GM23338 (cell line): ENCODE results near the gene R3HDM1. TPM values are rescaled to one million over a fixed set of nuclear protein-coding genes. Genes with fewer than 3 reads are reported as not detected.
"Not testable (repeated sequence)": the region's sequence is repeated elsewhere in the genome, so short reads cannot be mapped to it uniquely, and the experiment has no call there.

Source experiments
- ATAC-seq: fragments of 200-7000 bp; cut with Tn5 transposase; 3 replicates; pipeline ENCODE4 v1.9.1; 2020
- DNase-seq: peaks from one replicate; pipeline ENCODE4 v3.0.0-alpha.2; 2015; ENCODE audit warnings: low spot score
- H2AFZ ChIP-seq: fragments of 200-600 bp; sonication (generic); 2 replicates; pipeline ENCODE4 v1.8.0; 2016; ENCODE audit warnings: antibody characterized with exemption, mild to moderate bottlenecking, moderate library complexity
- H3F3A ChIP-seq: fragments of 200-600 bp; sonication (generic); replicated peaks from 2 replicates; pipeline ENCODE4 v1.8.0; 2017; ENCODE audit warnings: antibody characterized with exemption, mixed run types, low read depth
- H3K27ac ChIP-seq: fragments of 200-600 bp; sonication (generic); 2 replicates; pipeline ENCODE4 v1.6.1; 2016; ENCODE audit warnings: low read depth
- H3K27me3 ChIP-seq: fragments of 200-600 bp; sonication (generic); 2 replicates; pipeline ENCODE4 v1.8.0; 2016; ENCODE audit warnings: mild to moderate bottlenecking, mixed run types, moderate library complexity; ENCODE audit not compliant: insufficient read depth
- H3K36me3 ChIP-seq: fragments of 200-600 bp; sonication (generic); 2 replicates; pipeline ENCODE4 v1.8.0; 2016; ENCODE audit warnings: mild to moderate bottlenecking; ENCODE audit not compliant: insufficient read depth
- H3K4me1 ChIP-seq: fragments of 200-600 bp; sonication (generic); 2 replicates; pipeline ENCODE4 v1.8.0; 2016; ENCODE audit warnings: mild to moderate bottlenecking, moderate library complexity; ENCODE audit not compliant: insufficient read depth
- H3K4me2 ChIP-seq: fragments of 200-600 bp; sonication (generic); 2 replicates; pipeline ENCODE4 v1.7.1; 2017; ENCODE audit warnings: mixed run types
- H3K4me3 ChIP-seq: fragments of 200-600 bp; sonication (generic); 2 replicates; pipeline ENCODE4 v1.6.1; 2016; ENCODE audit warnings: mixed run types
- H3K79me2 ChIP-seq: fragments of 200-600 bp; sonication (generic); replicated peaks from 2 replicates; pipeline ENCODE4 v1.8.0; 2017; ENCODE audit warnings: mild to moderate bottlenecking; ENCODE audit not compliant: insufficient read depth
- H3K9me2 ChIP-seq: fragments of 200-600 bp; sonication (generic); 2 replicates; pipeline ENCODE4 v1.8.0; 2017; ENCODE audit not compliant: insufficient read depth
- H4K20me1 ChIP-seq: fragments of 200-600 bp; sonication (generic); replicated peaks from 2 replicates; pipeline ENCODE4 v1.8.0; 2017; ENCODE audit warnings: mild to moderate bottlenecking; ENCODE audit not compliant: insufficient read depth
- H3K27ac Mint-ChIP-seq: 2 replicates; pipeline ENCODE4 v1.8.0; 2020; ENCODE audit warnings: inconsistent platforms, mild to moderate bottlenecking, moderate library complexity, mixed read lengths
- H3K27me3 Mint-ChIP-seq: 3 replicates; pipeline ENCODE4 v1.8.0; 2022; ENCODE audit warnings: low read depth, mild to moderate bottlenecking, moderate library complexity, mixed read lengths, inconsistent platforms; ENCODE audit not compliant: insufficient read depth, poor library complexity
- H3K36me3 Mint-ChIP-seq: 3 replicates; pipeline ENCODE4 v1.8.0; 2021; ENCODE audit warnings: low read depth, mild to moderate bottlenecking, inconsistent platforms, moderate library complexity, mixed read lengths
- H3K4me1 Mint-ChIP-seq: 3 replicates; pipeline ENCODE4 v1.8.0; 2020; ENCODE audit warnings: mild to moderate bottlenecking, inconsistent platforms, mixed read lengths
- H3K4me3 Mint-ChIP-seq: 3 replicates; pipeline ENCODE4 v1.8.0; 2021; ENCODE audit warnings: moderate library complexity, mild to moderate bottlenecking, inconsistent platforms, mixed read lengths
- H3K9me3 Mint-ChIP-seq: 3 replicates; pipeline ENCODE4 v1.8.0; 2020; ENCODE audit warnings: moderate library complexity, mild to moderate bottlenecking, inconsistent platforms, mixed read lengths
- CREB1 ChIP-seq: fragments of 250-450 bp; sonication (Bioruptor Pico); IDR thresholded peaks from 2 replicates; pipeline ENCODE4 v1.5.0; 2020; ENCODE audit warnings: low read depth, mild to moderate bottlenecking, moderate library complexity
- EZH2 ChIP-seq: fragments of 200-600 bp; sonication (generic); IDR thresholded peaks from one replicate; pipeline ENCODE4 v1.8.0; 2017; ENCODE audit warnings: antibody characterized with exemption, mild to moderate bottlenecking, low read depth; ENCODE audit not compliant: unreplicated experiment
- JUNB ChIP-seq: IDR thresholded peaks from one replicate; pipeline ENCODE4 v1.6.1; 2016; ENCODE audit warnings: antibody characterized with exemption; ENCODE audit not compliant: unreplicated experiment
- NANOG ChIP-seq: IDR thresholded peaks from 2 replicates; pipeline ENCODE4 v1.6.1; 2016; ENCODE audit warnings: antibody characterized with exemption, borderline replicate concordance
- STAT1 ChIP-seq: IDR thresholded peaks from one replicate; pipeline ENCODE4 v1.6.1; 2016; ENCODE audit warnings: antibody characterized with exemption; ENCODE audit not compliant: unreplicated experiment
- ZNF331 ChIP-seq: fragments of 250-450 bp; sonication (Bioruptor Pico); IDR thresholded peaks from 2 replicates; pipeline ENCODE4 v1.5.0; 2020; ENCODE audit warnings: low read depth, mild to moderate bottlenecking, moderate library complexity
- polyA plus RNA-seq: library from polyadenylated mRNA; unstranded; fragments of >200 nt; fragmentation: Nextera tagmentation; extraction: Ambion mirVana; gene quantifications from 2 replicates; pipeline ENCODE4 v1.2.1, GENCODE V29; 2016
- total RNA-seq: library from RNA; depleted of rRNA; stranded (reverse); fragments of >200 nt; shearing (Covaris generic); gene quantifications from 2 replicates; pipeline ENCODE4 v1.2.3, GENCODE V29; 2014
- TF ChIP-seq, protein P1 (sequence below): fragments of 250-450 bp; sonication (Bioruptor Pico); IDR thresholded peaks from 2 replicates; pipeline ENCODE4 v1.5.0; 2020; ENCODE audit warnings: mild to moderate bottlenecking, moderate library complexity
- TF ChIP-seq, protein P2 (sequence below): IDR thresholded peaks from 2 replicates; pipeline ENCODE4 v1.6.1; 2016; ENCODE audit warnings: antibody characterized with exemption

Gene R3HDM1
- total and polyA plus RNA-seq, 2 experiments from 2014 or later: 63.1 to 88.8 TPM

DNA sequence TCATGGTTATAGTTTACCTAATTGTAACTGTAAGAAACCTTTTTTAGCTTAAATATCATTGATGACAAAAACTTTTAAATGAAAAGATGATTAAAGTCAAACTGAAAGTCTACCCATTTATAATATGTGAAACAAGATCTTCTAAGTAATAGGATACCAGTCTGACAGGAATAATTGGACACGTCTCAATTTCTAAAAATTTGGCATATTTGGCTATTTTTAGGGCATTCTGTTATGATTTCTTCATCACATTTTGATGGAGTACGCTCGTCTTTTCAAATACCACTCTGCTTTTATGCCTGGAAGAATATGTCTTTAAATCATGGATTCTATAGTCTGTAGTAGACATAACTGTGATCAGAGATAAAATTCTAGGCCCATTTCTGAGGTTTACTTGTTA, 1.3 kb downstream of the R3HDM1 start:
- Mint-ChIP-seq H3K4me1 (peaks cover 5% of the 10 kb centered on the region; the same call in 2 of the 3 replicates), H3K4me3 (no peak overlapping the region; the same call in 2 of the 3 replicates), H3K36me3 (peaks cover 24% of the 10 kb centered on the region), H3K27me3 (peaks cover 4% of the 10 kb centered on the region), H3K9me3 (peaks cover 13% of the 10 kb centered on the region; the same call in 2 of the 3 replicates), H3K27ac (no peak overlapping the region)
- Histone ChIP-seq H3K9me2 (no peaks in the 10 kb centered on the region), H3K4me1 (0 out of 2 replicates have a peak, but pooled peaks cover 7% of the 10 kb centered on the region), H4K20me1 (peaks cover 3% of the 10 kb centered on the region), H3K79me2 (peaks cover 80% of the 10 kb centered on the region), H3K27me3 (no peaks in the 10 kb centered on the region), H3K36me3 (no peaks in the 10 kb centered on the region), H3K4me2 (peak overlapping the region; percentile 90), H3K4me3 (peak overlapping the region; percentile 72), H2AFZ (no peak overlapping the region), H3K27ac (no peak overlapping the region), H3F3A (no peaks in the 10 kb centered on the region)
- DNase-seq (no peak), ATAC-seq (no peak)
- TF ChIP-seq JUNB (no peak), ZNF331 (CRISPR knock-in tag) (no peak), EZH2 (no peak), NANOG (no peak), CREB1 (CRISPR knock-in tag) (no peak)

DNA sequence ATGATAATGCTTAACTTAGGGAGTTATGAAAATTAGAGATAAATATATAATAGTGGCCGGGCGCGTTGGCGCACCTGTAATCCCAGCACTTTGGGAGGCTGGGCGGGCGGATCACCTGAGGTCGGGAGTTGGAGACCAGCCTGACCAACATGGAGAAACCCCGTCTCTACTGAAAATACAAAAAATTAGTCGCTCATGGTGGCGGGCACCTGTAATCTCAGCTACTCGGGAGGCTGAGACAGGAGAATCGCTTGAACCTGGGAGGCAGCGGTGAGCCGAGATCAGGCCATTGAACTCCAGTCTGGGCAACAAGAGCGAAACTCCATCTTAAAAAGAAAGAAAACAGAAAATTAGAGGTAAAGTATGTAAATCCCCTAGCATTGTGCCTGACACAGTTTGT, 2.3 kb downstream of the R3HDM1 start:
- Histone ChIP-seq H3K4me2 (peak overlapping the region; percentile 90; the same call in 1 of the 2 replicates), H3K79me2 (peaks cover 80% of the 10 kb centered on the region), H4K20me1 (peaks cover 12% of the 10 kb centered on the region)
- H3K27ac Mint-ChIP-seq, H3K4me3 ChIP-seq, DNase-seq, H2AFZ ChIP-seq, H3K27me3 ChIP-seq, ATAC-seq, H3K4me3 Mint-ChIP-seq, H3F3A ChIP-seq, H3K4me1 ChIP-seq, H3K9me2 ChIP-seq, H3K4me1 Mint-ChIP-seq, H3K27me3 Mint-ChIP-seq, H3K36me3 ChIP-seq, H3K27ac ChIP-seq: not testable (repeated sequence)
- Mint-ChIP-seq H3K36me3 (peaks cover 29% of the 10 kb centered on the region), H3K9me3 (peaks cover 17% of the 10 kb centered on the region; the same call in 2 of the 3 replicates)

DNA sequence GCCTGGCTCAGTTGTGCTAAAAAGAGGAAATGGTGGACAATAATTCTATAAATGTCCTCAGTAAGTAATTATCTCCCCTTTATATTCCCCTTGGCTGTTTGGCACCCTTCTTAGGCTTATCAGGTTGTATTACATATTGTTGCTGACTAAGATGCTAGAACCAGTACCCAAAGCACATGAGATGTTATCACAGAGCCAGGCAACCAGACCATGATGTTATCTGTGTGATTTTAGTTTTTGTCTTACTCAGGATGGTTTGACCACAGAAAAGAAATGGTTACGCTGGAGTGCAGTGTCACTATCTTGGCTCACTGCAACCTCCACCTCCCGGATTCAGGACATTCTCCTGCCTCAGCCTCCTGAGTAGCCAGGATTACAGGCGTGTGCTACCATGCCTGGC, 15.2 kb downstream of the R3HDM1 start:
- Mint-ChIP-seq H3K4me3 (no peak overlapping the region), H3K27ac (no peak overlapping the region), H3K36me3 (0 out of 3 replicates have a peak, but pooled peaks cover 3% of the 10 kb centered on the region), H3K4me1 (peaks cover 7% of the 10 kb centered on the region; the same call in 2 of the 3 replicates), H3K9me3 (no peaks in the 10 kb centered on the region), H3K27me3 (no peaks in the 10 kb centered on the region)
- no peaks in the 10 kb centered on the region for H3F3A ChIP-seq
- H4K20me1 ChIP-seq: peaks cover 6% of the 10 kb centered on the region
- H3K27ac ChIP-seq: no peak overlapping the region
- H3K79me2 ChIP-seq: peaks cover 100% of the 10 kb centered on the region
- ATAC-seq (no peak), DNase-seq (no peak)
- H3K4me1 ChIP-seq: peaks cover 8% of the 10 kb centered on the region
- no peaks in the 10 kb centered on the region for H3K9me2 ChIP-seq
- H2AFZ ChIP-seq: no peak overlapping the region
- H3K4me2 ChIP-seq: no peak overlapping the region
- H3K36me3 ChIP-seq: no peaks in the 10 kb centered on the region
- no peak overlapping the region for H3K4me3 ChIP-seq
- H3K27me3 ChIP-seq: no peaks in the 10 kb centered on the region
- TF ChIP-seq, protein P1, sequence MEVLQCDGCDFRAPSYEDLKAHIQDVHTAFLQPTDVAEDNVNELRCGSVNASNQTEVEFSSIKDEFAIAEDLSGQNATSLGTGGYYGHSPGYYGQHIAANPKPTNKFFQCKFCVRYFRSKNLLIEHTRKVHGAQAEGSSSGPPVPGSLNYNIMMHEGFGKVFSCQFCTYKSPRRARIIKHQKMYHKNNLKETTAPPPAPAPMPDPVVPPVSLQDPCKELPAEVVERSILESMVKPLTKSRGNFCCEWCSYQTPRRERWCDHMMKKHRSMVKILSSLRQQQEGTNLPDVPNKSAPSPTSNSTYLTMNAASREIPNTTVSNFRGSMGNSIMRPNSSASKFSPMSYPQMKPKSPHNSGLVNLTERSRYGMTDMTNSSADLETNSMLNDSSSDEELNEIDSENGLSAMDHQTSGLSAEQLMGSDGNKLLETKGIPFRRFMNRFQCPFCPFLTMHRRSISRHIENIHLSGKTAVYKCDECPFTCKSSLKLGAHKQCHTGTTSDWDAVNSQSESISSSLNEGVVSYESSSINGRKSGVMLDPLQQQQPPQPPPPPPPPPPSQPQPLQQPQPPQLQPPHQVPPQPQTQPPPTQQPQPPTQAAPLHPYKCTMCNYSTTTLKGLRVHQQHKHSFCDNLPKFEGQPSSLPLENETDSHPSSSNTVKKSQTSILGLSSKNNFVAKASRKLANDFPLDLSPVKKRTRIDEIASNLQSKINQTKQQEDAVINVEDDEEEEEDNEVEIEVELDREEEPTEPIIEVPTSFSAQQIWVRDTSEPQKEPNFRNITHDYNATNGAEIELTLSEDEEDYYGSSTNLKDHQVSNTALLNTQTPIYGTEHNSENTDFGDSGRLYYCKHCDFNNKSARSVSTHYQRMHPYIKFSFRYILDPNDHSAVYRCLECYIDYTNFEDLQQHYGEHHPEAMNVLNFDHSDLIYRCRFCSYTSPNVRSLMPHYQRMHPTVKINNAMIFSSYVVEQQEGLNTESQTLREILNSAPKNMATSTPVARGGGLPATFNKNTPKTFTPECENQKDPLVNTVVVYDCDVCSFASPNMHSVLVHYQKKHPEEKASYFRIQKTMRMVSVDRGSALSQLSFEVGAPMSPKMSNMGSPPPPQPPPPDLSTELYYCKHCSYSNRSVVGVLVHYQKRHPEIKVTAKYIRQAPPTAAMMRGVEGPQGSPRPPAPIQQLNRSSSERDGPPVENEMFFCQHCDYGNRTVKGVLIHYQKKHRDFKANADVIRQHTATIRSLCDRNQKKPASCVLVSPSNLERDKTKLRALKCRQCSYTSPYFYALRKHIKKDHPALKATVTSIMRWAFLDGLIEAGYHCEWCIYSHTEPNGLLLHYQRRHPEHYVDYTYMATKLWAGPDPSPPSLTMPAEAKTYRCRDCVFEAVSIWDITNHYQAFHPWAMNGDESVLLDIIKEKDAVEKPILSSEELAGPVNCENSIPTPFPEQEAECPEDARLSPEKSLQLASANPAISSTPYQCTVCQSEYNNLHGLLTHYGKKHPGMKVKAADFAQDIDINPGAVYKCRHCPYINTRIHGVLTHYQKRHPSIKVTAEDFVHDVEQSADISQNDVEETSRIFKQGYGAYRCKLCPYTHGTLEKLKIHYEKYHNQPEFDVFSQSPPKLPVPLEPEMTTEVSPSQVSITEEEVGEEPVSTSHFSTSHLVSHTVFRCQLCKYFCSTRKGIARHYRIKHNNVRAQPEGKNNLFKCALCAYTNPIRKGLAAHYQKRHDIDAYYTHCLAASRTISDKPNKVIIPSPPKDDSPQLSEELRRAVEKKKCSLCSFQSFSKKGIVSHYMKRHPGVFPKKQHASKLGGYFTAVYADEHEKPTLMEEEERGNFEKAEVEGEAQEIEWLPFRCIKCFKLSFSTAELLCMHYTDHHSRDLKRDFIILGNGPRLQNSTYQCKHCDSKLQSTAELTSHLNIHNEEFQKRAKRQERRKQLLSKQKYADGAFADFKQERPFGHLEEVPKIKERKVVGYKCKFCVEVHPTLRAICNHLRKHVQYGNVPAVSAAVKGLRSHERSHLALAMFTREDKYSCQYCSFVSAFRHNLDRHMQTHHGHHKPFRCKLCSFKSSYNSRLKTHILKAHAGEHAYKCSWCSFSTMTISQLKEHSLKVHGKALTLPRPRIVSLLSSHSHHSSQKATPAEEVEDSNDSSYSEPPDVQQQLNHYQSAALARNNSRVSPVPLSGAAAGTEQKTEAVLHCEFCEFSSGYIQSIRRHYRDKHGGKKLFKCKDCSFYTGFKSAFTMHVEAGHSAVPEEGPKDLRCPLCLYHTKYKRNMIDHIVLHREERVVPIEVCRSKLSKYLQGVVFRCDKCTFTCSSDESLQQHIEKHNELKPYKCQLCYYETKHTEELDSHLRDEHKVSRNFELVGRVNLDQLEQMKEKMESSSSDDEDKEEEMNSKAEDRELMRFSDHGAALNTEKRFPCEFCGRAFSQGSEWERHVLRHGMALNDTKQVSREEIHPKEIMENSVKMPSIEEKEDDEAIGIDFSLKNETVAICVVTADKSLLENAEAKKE (CRISPR knock-in tag): no peak
- TF ChIP-seq JUNB (no peak), STAT1 (no peak)
- TF ChIP-seq, protein P2, sequence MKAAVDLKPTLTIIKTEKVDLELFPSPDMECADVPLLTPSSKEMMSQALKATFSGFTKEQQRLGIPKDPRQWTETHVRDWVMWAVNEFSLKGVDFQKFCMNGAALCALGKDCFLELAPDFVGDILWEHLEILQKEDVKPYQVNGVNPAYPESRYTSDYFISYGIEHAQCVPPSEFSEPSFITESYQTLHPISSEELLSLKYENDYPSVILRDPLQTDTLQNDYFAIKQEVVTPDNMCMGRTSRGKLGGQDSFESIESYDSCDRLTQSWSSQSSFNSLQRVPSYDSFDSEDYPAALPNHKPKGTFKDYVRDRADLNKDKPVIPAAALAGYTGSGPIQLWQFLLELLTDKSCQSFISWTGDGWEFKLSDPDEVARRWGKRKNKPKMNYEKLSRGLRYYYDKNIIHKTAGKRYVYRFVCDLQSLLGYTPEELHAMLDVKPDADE: no peak
